Tibial artery (tissue), 4 donors: ENCODE results near the gene TTC36.

Experiments
- DNase-seq, 2 donors: peaks; one replicate each; pipeline ENCODE4 v3.0.0-alpha.2; 2019
- H3K27ac ChIP-seq, 2 donors: fragments of 200-600 bp; sonication (generic) in 1 of 2; 1 replicate in 1 of 2; 2 replicates in 1 of 2; pipeline ENCODE4 v1.5.1; 2018 to 2019; ENCODE audit warnings: mild to moderate bottlenecking in 1 of 2
- H3K27me3 ChIP-seq, 2 donors: fragments of 200-600 bp; sonication (generic) in 1 of 2; one replicate each; pipeline versions ENCODE4 v1.5.1 to v1.6.0; 2016 to 2019
- H3K36me3 ChIP-seq, 3 donors: fragments of 200-600 bp; sonication (generic) in 2 of 3; one replicate each; pipeline ENCODE4 v1.5.1; 2016 to 2019; ENCODE audit warnings: mild to moderate bottlenecking in 2 of 3
- H3K4me1 ChIP-seq, 4 donors: fragments of 200-600 bp; sonication (generic) in 2 of 4; 1 replicate in 3 of 4; 2 replicates in 1 of 4; pipeline ENCODE4 v1.5.1; 2016 to 2019
- H3K4me3 ChIP-seq, 2 donors: fragments of 200-600 bp; sonication (generic) in 1 of 2; 1 replicate in 1 of 2; 2 replicates in 1 of 2; pipeline ENCODE4 v1.5.1; 2018 to 2019; ENCODE audit warnings: mild to moderate bottlenecking in 2 of 2
- H3K9me3 ChIP-seq, 3 donors: fragments of 200-600 bp; sonication (generic) in 1 of 3; one replicate each; pipeline ENCODE4 v1.5.1; 2016 to 2019
- CTCF ChIP-seq, 2 experiments: fragments of 200-600 bp in 1 of 2; fragments of 450-650 bp in 1 of 2; IDR thresholded peaks; one replicate each; pipeline ENCODE4 v1.5.1; 2017 to 2019; ENCODE audit warnings: antibody characterized with exemption in 2 of 2, mild to moderate bottlenecking in 1 of 2, moderate library complexity in 1 of 2
- intact Hi-C: fragments of 100-400 bp; cut with DNase I; formaldehyde crosslinking; loops from one replicate; pipeline ENCODE4 v1.15.0; 2023; ENCODE audit warnings: low total_unique reads

TTC36 gene

GRCh38 chr11:118532852-118533768 lies 5.8 kb downstream of the TTC36 start:
- H3K9me3 ChIP-seq = no peaks in the 10 kb centered on the region
- peaks cover 0 to 34% (median 10%) of the 10 kb centered on the region in 3 donors for H3K36me3 ChIP-seq
- no peak overlapping the region for H3K27ac ChIP-seq
- intact Hi-C loops = no loop called here
- no peaks in the 10 kb centered on the region for H3K27me3 ChIP-seq
- no peak overlapping the region for H3K4me3 ChIP-seq
- TF ChIP-seq CTCF (IDR thresholded peaks at IDR 0.05) = no peak
- no peak for DNase-seq
- peaks cover 0 to 29% (median 19%) of the 10 kb centered on the region in 4 donors for H3K4me1 ChIP-seq

GRCh38 chr11:118533769-118534729 lies 6.8 kb downstream of the TTC36 start:
- no peaks in the 10 kb centered on the region for H3K9me3 ChIP-seq
- peaks cover 0 to 34% (median 18%) of the 10 kb centered on the region in 4 donors for H3K4me1 ChIP-seq
- intact Hi-C loops = no loop called here
- peaks cover 0 to 34% (median 10%) of the 10 kb centered on the region in 3 donors for H3K36me3 ChIP-seq
- H3K27ac ChIP-seq = no peak overlapping the region
- DNase-seq = no peak
- no peak for TF ChIP-seq CTCF (IDR thresholded peaks at IDR 0.05)
- H3K27me3 ChIP-seq = no peaks in the 10 kb centered on the region
- H3K4me3 ChIP-seq = no peak overlapping the region

- no peak for TF ChIP-seq CTCF (IDR thresholded peaks at IDR 0.05)
- no peaks in the 10 kb centered on the region for H3K27me3 ChIP-seq
- intact Hi-C loops = no loop called here
- H3K4me1 ChIP-seq = peaks cover 0 to 25% (median 11%) of the 10 kb centered on the region in 4 donors
- no peaks in the 10 kb centered on the region for H3K9me3 ChIP-seq
- peaks cover 0 to 34% (median 10%) of the 10 kb centered on the region in 3 donors for H3K36me3 ChIP-seq
- H3K27ac ChIP-seq = no peak overlapping the region
- H3K4me3 ChIP-seq = no peak overlapping the region
- no peak for DNase-seq
These were observed 8.0 kb downstream of the TTC36 start for GRCh38 chr11:118535261-118535660.

- intact Hi-C loops = no loop called here
These were observed 9.5 kb downstream of the TTC36 start for GRCh38 chr11:118536726-118537125.

More at GRCh38 chr11:118536726-118537125, 9.5 kb downstream of the TTC36 start:
- no peak for DNase-seq
- no peaks in the 10 kb centered on the region for H3K9me3 ChIP-seq
- peaks cover 0 to 21% (median 7%) of the 10 kb centered on the region in 4 donors for H3K4me1 ChIP-seq
- no peaks in the 10 kb centered on the region for H3K27me3 ChIP-seq
- no peak for TF ChIP-seq CTCF (IDR thresholded peaks at IDR 0.05)
- no peak overlapping the region for H3K27ac ChIP-seq
- peaks cover 0 to 40% (median 12%) of the 10 kb centered on the region in 3 donors for H3K36me3 ChIP-seq
- H3K4me3 ChIP-seq = no peak overlapping the region
